Testis (tissue), 3 donors: ENCODE data around the gene RAPGEF4. TPM values are rescaled to one million over a fixed set of nuclear protein-coding genes. Genes with fewer than 3 reads are reported as not detected.

Experiments
- DNase-seq: peaks from one replicate; pipeline ENCODE4 v3.0.0-alpha.2; 2019
- H3K27ac ChIP-seq, 2 donors: fragments of 200-600 bp; sonication (generic); one replicate each; pipeline ENCODE4 v1.5.1; 2019
- H3K27me3 ChIP-seq: fragments of 200-600 bp; sonication (generic); one replicate; pipeline ENCODE4 v1.5.1; 2019
- H3K36me3 ChIP-seq: fragments of 200-600 bp; sonication (generic); one replicate; pipeline ENCODE4 v1.5.1; 2017; ENCODE audit warnings: low read depth; ENCODE audit errors: missing control alignments
- H3K4me1 ChIP-seq: fragments of 200-600 bp; sonication (generic); one replicate; pipeline ENCODE4 v1.5.1; 2019
- H3K4me3 ChIP-seq, 2 donors: fragments of 200-600 bp; sonication (generic); one replicate each; pipeline ENCODE4 v1.5.1; 2017 to 2019
- H3K9me3 ChIP-seq: fragments of 200-600 bp; sonication (generic); one replicate; pipeline ENCODE4 v1.5.1; 2017
- POLR2A ChIP-seq: fragments of 450-650 bp; IDR thresholded peaks from one replicate; pipeline ENCODE4 v1.6.1; 2017; ENCODE audit warnings: antibody characterized with exemption, mild to moderate bottlenecking, moderate library complexity
- WGBS, 2 donors: methylation state at CpG; one replicate each; pipeline ENCODE4 v1.1.5; 2018; 5-methylcytosine and 5-hydroxymethylcytosine counted together
- intact Hi-C: fragments of 100-400 bp; cut with DNase I; formaldehyde crosslinking; loops from one replicate; pipeline ENCODE4 v1.15.1; 2023; ENCODE audit warnings: low total_unique reads
- polyA plus RNA-seq: library from polyadenylated mRNA; stranded (reverse); fragments of 350-450 nt; fragmentation: Illumina TruSeq; extraction: RNeasy Lipid Tissue Mini Kit (QIAGEN cat#74804); gene quantifications from one replicate; pipeline ENCODE4 v1.2.3, GENCODE V29; 2014; ENCODE audit warnings: low read depth, low replicate concordance; ENCODE audit not compliant: insufficient read depth
- total RNA-seq, 2 donors: library from RNA; depleted of rRNA; stranded (reverse); fragments of >200 nt; gene quantifications; one replicate each; pipeline ENCODE4 v1.2.3, GENCODE V29; 2016
- TF ChIP-seq, protein P1 (sequence below), 3 experiments: fragments of 450-650 bp in 2 of 3; fragments of 200-600 bp in 1 of 3; sonication (generic) in 1 of 3; IDR thresholded peaks; one replicate each; pipeline ENCODE4 v1.5.1; 2016 to 2019; ENCODE audit warnings: antibody characterized with exemption in 3 of 3, mild to moderate bottlenecking in 2 of 3, moderate library complexity in 1 of 3

The RAPGEF4 gene
- total and polyA plus RNA-seq, 3 donors from 2014 or later: 14.3 to 42.6 (median 22.5) TPM

DNA sequence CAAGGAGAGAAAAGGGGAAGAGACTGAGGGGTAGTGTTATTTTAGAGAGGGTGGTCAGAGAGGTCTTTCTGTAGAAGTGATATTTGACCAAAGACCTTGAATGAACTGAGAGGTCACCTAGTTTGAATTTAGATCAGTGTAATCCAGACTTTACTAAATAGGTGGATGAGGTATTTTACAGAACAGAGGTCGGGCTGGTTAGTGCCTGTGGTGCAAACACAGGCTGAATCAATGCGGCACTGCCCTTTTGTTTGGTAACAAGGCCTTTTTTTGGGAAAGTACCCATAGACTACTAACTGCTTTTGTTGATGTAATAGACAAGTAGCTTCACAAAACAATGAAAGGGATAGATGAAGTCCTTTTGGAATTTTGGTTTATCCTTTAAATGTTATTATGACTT lies 15.9 kb downstream of the RAPGEF4 start:
- no peak overlapping the region for H3K27ac ChIP-seq
- WGBS, 2 donors: 30 to 47% methylated on average over 2 of the region's 2 CpGs
- no peaks in the 10 kb centered on the region for H3K4me1 ChIP-seq
- H3K9me3 ChIP-seq: no peaks in the 10 kb centered on the region
- H3K36me3 ChIP-seq: no peaks in the 10 kb centered on the region
- intact Hi-C loops: no loop called here
- H3K4me3 ChIP-seq: no peak overlapping the region
- DNase-seq: no peak
- TF ChIP-seq, protein P1, sequence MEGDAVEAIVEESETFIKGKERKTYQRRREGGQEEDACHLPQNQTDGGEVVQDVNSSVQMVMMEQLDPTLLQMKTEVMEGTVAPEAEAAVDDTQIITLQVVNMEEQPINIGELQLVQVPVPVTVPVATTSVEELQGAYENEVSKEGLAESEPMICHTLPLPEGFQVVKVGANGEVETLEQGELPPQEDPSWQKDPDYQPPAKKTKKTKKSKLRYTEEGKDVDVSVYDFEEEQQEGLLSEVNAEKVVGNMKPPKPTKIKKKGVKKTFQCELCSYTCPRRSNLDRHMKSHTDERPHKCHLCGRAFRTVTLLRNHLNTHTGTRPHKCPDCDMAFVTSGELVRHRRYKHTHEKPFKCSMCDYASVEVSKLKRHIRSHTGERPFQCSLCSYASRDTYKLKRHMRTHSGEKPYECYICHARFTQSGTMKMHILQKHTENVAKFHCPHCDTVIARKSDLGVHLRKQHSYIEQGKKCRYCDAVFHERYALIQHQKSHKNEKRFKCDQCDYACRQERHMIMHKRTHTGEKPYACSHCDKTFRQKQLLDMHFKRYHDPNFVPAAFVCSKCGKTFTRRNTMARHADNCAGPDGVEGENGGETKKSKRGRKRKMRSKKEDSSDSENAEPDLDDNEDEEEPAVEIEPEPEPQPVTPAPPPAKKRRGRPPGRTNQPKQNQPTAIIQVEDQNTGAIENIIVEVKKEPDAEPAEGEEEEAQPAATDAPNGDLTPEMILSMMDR (IDR thresholded peaks at IDR 0.05): no peak
- no peak for TF ChIP-seq POLR2A
- no peaks in the 10 kb centered on the region for H3K27me3 ChIP-seq

DNA sequence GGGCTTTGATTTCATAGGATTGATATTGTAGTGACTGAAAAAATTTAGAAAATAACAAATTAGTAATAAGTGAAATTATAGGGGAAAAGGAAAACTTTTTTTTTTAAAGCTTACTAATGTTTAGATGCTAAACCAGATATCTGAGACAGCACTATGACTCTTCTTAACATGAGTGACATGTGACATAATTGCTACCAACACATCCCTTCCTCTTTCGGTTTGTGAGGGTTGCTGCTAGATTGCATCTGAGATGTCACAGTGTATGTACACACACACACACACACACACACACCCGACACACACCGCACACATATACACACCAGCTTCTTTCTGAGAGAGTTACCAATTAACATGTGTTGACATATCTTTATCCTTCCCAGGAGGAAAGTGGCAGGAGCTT lies 18.0 kb downstream of the RAPGEF4 start:
- Histone ChIP-seq H3K27ac (no peak overlapping the region), H3K9me3 (no peaks in the 10 kb centered on the region), H3K4me1 (no peaks in the 10 kb centered on the region), H3K27me3 (no peaks in the 10 kb centered on the region), H3K36me3 (no peaks in the 10 kb centered on the region), H3K4me3 (no peak overlapping the region)
- no peak for DNase-seq
- 92 to 95% methylated on average over 3 of the region's 3 CpGs for WGBS, 2 donors
- intact Hi-C loops: no loop called here
- TF ChIP-seq, protein P1 (IDR thresholded peaks at IDR 0.05): no peak
- no peak for TF ChIP-seq POLR2A

DNA sequence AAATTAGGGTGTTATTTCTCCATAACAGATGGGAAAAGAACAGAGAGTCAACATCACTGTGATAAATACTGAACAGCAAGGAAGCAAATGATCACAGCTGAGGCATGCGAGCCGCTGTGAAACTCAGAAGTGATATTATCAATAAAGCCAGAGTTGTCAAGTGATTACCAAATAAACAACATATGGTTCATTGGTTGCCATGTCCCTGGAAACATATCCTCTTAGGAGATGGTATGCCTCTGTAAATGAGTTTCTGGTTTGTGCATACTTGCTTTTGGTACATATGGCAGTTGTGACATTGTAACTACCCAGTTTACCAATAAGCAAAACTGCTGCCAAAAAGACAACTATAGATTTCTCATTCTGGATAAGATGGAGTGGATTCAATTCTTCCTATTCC lies 23.8 kb downstream of the RAPGEF4 start:
- no peak overlapping the region for H3K4me3 ChIP-seq
- no peaks in the 10 kb centered on the region for H3K36me3 ChIP-seq
- H3K9me3 ChIP-seq: no peaks in the 10 kb centered on the region
- WGBS, 2 donors: 87 to 96% methylated on average over 2 of the region's 2 CpGs
- no peaks in the 10 kb centered on the region for H3K4me1 ChIP-seq
- H3K27ac ChIP-seq: no peak overlapping the region
- TF ChIP-seq POLR2A: no peak
- intact Hi-C loops: no loop called here
- no peak for DNase-seq
- no peaks in the 10 kb centered on the region for H3K27me3 ChIP-seq

DNA sequence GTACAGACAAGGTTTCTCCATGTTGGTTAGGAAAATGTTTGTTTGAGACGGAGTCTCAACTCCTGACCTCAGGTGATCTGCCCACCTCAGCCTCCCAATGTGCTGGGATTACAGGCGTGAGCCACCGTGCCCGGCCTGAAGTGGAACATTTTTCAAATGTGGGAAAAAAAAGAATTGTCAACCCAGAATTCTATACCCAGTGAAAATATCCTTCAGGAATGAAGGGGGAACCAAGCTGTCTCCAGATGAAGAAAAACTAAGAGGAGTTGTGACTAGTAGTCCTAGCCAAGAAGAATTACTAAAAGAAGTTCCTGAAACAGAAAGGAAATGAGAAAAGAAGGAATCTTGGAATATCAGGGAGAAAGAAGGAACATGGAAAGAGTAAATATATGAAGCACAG lies 25.7 kb downstream of the RAPGEF4 start:
- no peak overlapping the region for H3K4me3 ChIP-seq
- WGBS, 2 donors: 98 to 100% methylated on average over 4 of the region's 4 CpGs
- no peaks in the 10 kb centered on the region for H3K36me3 ChIP-seq
- H3K27me3 ChIP-seq: no peaks in the 10 kb centered on the region
- H3K9me3 ChIP-seq: no peaks in the 10 kb centered on the region
- no peak for DNase-seq
- intact Hi-C loops: no loop called here
- TF ChIP-seq, protein P1 (IDR thresholded peaks at IDR 0.05): no peak
- no peak for TF ChIP-seq POLR2A
- no peaks in the 10 kb centered on the region for H3K4me1 ChIP-seq
- H3K27ac ChIP-seq: no peak overlapping the region

DNA sequence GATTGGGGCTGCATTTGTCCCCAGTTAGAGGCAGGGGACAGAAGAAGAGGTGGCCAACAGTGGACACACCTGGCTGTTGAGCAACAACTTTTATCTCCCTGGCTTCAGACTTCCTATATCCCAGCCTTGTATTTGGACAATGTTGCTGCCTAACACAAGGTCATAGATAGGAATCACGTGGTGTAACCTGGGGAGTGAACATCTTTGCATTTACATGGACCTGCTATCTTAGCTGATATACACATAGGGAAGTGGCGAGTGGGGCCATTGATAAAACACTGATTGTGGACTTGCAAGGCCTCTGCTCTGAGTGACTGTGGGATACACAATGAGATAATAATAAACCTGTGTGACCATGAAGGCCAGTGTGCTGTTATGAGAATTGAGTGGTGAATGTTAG lies 26.9 kb downstream of the RAPGEF4 start:
- no peak for DNase-seq
- Histone ChIP-seq H3K27me3 (no peaks in the 10 kb centered on the region), H3K27ac (no peak overlapping the region), H3K4me3 (no peak overlapping the region), H3K36me3 (no peaks in the 10 kb centered on the region), H3K9me3 (no peaks in the 10 kb centered on the region), H3K4me1 (no peaks in the 10 kb centered on the region)
- TF ChIP-seq, protein P1 (IDR thresholded peaks at IDR 0.05): no peak
- no peak for TF ChIP-seq POLR2A
- WGBS, 2 donors: 65 to 69% methylated on average over 2 of the region's 2 CpGs
- intact Hi-C loops: no loop called here
